SK-N-MC (cell line): ENCODE measurements around the gene ATAD3A.

ENCODE experiments used
- EZH2 ChIP-seq: fragments of 200-600 bp; sonication (generic); IDR thresholded peaks from one replicate; pipeline ENCODE4 v1.6.1; 2017; ENCODE audit warnings: antibody characterized with exemption
- FOXP2 ChIP-seq: optimal IDR thresholded peaks from 2 replicates; pipeline ENCODE3; 2011; ENCODE audit warnings: mild to moderate bottlenecking, moderate library complexity; ENCODE audit not compliant: insufficient read depth; ENCODE audit errors: extremely low read length, control extremely low read depth
- POLR2AphosphoS5 ChIP-seq: IDR thresholded peaks from 2 replicates; pipeline ENCODE4 v1.6.1; 2012; ENCODE audit warnings: mild to moderate bottlenecking, low read depth, low read length, borderline replicate concordance

DNA sequence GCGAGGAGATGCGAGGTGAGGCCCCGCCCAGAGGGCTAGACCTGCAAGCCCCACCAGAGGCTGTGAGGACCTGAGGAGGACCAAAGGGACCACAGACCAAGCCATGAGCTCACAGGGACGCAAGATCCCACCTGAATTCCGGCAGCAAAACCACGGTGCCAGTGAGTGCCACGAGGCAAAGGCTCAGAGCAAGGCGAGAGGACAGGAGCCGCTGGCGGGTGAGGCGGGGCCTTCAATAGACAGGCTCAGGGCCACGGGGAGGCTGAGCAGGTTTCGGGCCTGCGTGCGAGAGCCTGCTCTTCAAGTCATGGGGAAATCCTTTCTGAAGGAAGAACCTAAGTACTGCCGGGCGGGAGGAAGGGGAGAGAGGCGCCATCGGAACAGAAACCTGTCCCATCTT is 35.5 kb downstream of the ATAD3A start:
- TF ChIP-seq EZH2, result no peak
- no peak for TF ChIP-seq POLR2AphosphoS5
- no peak for TF ChIP-seq FOXP2
